NCI-H187 (cell line): Measurements from ENCODE around the gene UMAD1.
A peak's percentile ranks its signal among the peaks of the same experiment; 100 is the strongest.

Experiments
- DNase-seq, 2 experiments: peaks; one replicate each; lab custom pipeline; 2025; lab: John Stamatoyannopoulos, UW

The UMAD1 gene

DNA sequence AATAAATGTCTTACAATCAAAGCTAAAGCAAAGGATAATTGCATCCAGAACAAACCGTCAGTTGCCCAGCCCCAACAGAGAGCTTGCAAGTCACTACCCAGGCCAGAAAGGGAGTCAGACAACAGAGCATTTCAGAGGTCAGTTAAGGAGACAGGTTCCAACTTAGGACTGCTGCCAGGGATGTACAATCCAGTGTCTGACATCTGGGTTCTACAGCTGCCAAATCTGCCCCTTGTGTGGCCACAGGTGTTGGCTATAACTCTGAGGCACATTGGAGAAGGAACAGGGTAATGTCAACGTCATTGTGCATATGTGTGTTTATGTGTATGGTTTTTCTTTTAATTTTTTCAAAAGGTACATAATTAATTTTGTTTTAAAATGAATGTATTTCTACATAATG, 242.8 kb downstream of the UMAD1 start:
- no peak for DNase-seq

DNA sequence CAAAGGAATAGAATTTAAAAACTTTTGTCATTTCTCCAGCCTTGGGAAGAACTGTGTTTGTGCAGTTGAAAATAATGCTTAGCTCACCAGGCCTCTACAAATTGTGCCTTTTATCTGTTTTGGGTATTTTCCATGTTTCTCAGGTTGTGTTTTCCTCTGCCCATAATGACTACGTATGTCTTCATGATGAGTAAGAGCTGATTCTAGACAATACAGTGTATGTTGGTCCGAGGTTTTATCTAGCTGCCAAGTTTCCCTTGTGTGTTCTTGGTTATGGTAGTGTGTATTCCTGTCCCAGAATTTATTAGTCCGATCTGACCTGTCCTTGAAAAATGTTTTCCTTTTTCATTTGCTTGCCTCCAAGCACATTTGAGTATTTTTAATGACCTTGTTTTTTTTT, 244.3 kb downstream of the UMAD1 start:
- no peak for DNase-seq

DNA sequence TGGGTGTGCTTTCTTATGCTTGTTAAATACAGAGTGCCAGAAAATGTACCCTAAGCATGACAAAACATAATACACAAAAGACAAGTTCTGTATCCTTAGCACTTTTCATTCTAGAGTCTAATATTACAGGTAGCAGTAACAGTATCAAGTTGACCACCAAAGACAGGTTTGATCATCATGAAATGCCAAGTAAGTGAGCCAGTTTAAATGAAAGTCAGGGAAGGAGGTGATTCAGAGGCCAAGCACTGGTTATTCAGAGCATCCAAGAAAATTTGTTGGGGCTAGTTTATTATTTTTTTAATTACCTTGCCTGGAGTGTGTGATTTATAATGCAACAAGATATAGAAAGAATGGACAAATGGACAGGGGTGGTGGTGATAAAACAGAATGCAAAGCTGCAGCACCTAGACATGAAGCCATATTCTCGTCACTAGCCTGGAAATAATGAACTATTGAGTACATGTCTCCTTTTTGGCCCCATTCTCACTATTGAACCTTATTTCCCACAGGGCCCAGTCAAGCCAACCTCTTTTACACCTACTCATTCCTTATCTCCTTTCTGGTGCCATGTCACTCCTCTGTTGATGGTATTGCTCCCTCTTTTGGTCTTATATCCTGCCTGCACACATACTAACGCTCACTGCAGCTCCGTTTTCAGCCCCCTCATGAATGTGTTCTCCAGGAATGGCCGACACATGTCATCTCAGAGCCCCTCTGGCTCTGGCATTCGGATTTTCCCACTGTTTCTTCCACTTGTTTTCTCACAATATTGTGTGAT, 249.4 kb downstream of the UMAD1 start:
- DNase-seq, result no peak

DNA sequence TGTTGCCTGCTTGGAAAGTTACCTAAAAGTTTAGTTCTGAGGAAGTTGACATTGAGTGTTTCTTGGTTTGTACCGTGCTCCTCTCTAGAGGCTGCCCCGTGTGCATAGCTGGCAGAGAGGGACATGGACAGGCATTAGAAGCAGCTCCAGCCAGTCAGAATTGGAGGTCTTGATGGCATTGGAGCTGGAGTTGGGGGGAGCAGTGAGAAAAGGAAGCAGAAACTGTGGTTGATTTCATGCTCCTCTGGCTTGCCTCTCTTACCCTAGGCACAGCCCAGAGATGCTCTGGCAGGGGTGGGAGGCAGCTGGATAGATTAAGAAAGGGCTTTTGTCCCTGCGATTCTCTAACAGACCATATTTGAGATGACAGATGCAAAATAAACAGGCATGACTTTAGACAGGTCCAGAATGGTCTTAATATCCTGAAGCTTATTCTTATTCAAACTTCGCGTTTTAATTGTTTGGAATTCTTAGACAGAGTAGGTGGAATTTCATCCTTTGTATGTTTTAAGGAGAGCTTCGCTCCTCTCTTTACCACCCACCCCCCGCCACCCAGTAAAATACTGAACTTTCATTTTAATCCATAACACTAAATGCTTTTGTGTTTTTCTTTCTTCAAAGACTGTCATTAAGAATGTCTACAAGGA, 254.6 kb downstream of the UMAD1 start:
- no peak for DNase-seq

DNA sequence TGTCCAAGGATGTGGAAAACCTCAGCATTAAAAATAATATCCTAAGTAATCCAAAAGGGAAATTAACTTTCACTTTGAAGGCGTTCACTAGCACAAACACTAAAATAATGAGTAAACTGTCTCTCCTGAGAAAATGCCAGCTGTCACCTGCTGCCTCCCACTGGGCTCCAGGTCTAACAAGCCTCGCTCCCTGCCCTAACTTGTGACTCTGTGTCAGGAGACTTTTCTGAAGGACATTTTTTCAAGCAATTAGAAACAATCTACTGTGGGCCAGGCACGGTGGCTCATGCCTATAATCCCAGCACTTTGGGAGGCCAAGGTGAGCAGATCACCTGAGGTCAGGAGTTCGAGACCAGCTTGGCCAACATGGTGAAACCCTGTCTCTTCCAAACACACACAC, 255.2 kb downstream of the UMAD1 start:
- DNase-seq, result peak in 1 of 2 experiments; percentile 13

DNA sequence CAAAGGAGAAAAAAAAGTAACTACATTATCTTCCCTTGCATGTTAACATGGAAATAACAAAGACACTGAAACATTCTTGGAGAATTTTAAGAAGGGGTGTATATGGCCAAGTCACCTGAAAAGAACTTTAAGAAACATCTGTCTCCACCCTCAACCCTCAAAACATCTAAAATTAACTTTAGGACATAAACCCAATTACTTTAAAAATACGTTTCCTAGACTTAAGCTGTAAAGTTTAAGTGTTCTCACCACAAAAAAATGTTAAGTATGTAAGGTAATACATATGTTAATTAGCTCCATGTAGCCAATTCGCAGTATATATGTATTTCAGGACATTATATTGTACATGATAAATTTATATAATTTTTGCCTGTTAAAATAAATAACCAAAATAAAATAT, 257.0 kb downstream of the UMAD1 start:
- no peak for DNase-seq

DNA sequence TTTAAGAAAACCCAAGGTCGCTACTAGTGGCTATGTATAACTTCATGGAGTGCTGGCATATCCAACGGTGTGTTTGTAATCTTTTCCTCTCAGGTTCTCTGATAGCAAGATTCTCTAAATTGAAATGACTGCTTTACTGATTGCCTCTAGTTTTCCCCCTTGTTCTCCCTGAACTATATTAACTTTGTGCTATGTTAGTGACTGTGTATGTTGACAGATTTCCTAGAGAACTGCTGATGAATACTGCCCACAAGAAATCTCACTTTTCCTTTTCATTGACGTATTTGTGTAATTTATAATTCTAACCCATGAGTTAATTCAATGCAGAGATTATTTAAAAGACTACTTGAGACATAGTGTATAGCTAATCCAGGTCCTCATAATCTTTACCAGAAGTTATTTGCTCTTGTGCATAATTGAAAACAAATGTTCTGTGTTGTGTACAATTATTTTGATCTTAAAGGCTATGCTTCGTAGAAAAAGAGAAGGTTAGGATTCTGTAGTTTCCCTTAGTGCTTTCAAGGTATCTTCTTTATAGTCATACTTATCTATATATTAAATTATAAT, 257.5 kb downstream of the UMAD1 start:
- DNase-seq, result no peak

DNA sequence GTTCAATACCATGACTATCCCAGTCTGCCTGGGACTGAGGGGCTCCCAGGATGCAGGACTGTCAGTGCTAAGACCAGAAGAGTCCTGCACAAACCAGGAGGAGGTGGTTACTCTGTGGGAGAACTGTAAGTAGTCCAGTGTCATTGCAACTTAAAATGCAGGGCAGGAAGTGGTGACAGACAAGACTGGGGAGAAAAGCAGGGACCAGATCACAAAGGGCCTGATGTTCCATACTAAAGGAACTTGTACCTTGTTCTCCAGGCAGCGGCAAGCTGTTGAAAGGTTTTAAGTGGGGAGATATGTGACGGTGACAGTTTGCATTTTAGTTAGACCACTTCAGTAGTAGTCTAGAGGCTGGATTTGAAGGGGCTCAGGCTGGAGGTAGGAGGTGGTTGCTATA, 262.3 kb downstream of the UMAD1 start:
- no peak for DNase-seq

DNA sequence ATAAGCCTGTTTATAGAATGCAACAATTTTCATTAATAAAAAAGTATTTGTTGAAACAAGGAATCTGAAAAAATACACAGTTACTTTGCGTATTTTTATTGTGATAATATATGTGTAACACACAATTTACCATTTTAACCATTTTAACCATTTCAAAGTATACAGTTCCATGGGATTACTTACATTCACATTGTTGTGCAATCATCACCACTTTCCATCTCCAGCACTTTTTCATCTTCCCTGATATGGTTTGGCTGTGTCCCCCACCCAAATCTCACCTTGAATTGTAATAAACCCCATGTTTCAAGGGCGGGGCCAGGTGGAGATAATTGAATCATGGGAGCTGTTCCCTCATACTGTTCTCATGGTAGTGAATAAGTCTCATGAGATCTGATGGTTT, 266.8 kb downstream of the UMAD1 start:
- no peak for DNase-seq

DNA sequence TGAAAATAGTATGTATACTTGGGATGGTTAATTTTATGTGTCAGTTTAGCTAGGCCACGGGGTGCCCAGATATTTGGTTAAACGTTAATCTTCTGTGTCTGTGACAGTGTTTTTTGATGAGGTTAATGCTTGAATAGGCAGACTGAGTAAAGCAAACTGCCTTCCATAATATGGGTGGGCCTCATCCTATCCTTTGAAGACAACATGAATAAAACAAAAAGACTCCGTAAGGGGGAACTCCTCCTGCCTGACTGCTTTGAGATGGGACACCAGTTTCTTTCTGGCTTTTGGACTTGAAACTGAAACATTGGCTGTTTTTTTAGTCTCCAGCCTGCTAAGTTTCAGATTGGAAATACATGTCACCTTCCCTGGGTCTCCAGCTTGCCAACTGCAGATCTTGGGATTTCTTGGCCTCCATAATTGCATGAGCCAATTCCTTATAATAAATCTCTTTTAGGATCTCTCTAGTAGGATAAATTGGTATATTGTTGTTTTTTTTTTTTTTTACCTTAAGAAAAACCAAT, 268.1 kb downstream of the UMAD1 start:
- DNase-seq, result no peak

DNA sequence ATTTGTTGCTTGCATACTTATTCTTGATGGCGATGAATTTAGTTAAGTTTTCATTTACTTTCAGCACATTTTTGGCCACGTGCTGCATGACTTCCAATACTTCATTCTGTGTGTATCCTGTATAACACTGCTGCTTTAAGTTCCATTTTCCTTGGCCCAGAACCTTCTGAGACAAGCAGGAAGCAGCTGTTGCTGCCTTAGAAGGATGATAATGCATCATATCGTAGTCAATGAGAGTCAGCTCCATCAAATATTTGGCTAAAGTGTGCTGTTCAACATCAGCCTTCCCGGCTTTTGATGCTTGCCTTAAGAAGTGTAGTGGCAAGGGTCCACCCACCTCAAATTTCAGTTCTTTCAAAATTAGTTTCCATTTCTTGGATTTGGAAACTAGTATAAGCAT, 268.8 kb downstream of the UMAD1 start:
- no peak for DNase-seq

DNA sequence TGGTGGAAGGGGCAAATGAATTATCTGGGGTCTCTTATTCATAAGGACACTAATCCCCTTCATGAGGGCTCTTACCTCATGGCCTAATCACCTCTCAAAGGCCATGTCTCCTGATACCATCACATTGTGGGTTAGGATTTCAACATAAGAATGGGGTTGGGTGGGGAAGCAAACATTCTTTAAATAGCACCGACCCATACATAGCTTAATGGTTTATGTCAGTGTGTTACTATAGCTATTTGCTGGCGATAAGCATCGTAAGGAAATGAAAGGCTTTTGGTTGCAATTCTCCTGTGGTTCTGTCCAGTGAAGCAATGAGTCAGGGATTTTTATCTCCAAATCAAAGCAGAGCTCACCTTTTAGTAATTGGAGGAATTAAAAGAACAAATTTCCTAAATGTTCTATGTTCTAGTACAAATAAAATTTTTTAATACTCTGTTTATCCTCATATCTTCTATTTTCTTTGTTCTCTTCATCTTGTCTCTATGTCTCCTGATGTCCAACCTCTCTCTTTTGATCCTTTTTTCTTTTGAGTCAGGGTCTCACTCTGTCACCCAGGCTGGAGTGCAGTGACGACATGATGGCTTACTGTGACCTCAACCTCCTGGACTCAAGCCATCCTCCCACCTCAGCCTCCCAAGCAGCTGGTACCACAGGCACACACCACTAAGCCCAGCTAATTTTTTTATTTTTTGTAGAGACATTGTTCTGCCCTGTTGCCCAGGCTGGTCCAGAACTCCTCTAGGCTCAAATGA, 271.0 kb downstream of the UMAD1 start:
- DNase-seq, result no peak

DNA sequence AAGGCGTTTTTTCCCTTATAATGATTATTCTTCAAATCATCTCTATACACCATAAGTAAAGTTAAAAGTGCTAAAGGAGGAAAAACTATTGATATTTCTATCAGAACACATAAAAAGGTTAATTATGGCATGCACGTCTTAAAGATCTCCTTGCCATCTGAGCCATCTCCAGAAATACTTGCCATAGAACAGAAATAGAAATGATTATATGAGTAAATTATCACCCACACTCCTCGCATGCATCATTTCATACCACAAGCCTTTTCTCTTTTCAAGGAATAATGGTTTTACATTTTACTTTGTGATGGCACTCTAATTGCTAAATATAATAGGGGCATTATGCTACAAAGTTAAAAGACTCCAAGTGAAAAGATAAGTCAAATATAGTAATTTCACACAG, 272.4 kb downstream of the UMAD1 start:
- DNase-seq, result no peak

DNA sequence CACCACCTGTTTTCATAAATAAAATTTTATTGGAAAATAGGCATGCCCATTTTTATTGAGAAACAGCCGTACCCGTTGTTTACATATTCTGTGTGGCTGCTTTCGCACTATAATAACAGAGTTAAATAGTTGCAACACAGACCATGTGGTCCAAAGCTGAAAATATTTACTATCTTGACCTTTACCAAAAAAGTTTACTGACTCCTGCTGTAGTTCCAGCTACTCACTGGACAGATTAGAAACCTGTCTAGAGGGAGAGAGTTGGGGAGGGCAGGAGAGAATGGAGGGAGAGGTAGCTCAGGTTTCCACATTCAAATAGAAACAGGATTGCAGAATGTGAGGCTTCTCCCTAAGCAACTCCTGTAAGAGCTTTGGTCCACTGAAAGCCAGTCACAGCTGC, 273.0 kb downstream of the UMAD1 start:
- DNase-seq, result no peak

DNA sequence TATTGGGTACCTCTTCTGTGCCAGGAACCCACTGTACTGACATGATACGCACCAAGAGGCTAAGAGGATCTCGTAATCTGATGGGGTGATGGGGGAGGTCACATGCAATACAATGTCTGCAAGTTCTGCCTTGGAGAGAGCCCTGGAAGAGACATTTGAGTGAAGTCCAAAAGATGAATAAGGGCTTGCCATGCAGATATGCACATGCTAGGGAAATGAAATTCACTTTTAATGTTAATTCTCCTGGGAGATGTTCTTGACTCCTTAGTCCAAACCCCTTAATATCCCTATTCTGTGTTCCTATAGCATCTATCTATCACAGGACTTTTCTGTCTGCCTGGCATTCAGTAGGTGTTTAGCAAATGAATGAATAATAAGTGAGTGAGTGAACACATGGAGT, 274.0 kb downstream of the UMAD1 start:
- no peak for DNase-seq

DNA sequence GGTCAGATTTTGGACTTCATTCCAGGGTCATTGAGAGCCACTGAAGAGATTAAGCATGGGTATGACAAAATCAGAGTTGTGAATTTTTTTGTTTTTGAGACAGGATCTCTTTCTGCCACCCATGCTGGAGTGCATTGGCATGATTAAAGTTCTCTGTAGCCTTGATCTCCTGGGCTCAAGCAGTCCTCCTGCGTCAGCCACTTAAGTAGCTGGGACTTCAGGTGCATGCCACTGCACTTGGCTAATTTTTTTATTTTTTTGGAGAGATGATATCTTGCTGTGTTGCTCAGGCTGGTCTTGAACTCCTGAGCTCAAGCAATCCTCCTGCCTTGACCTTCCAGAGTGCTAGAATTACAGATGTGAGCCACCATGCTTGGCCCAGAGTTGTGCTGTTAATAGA, 275.5 kb downstream of the UMAD1 start:
- no peak for DNase-seq

DNA sequence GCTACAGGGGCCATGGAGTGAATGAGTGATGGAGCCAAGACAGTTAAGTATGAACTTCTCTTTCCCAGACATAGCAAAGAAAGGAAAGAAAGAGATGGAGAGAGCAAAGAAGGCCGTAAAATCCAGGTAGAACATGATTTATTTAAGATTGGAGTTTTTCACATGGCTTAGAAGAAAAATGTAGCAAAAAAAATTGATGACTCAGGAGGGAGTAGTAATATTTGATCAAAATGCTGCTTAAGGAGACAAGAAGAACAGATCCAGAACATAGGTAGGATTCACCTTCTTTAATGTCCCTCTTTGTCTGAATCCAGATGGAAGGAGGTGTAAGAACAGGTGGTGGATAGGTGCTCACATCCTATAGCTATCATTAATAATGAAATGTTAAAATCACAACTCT, 277.0 kb downstream of the UMAD1 start:
- DNase-seq, result no peak

DNA sequence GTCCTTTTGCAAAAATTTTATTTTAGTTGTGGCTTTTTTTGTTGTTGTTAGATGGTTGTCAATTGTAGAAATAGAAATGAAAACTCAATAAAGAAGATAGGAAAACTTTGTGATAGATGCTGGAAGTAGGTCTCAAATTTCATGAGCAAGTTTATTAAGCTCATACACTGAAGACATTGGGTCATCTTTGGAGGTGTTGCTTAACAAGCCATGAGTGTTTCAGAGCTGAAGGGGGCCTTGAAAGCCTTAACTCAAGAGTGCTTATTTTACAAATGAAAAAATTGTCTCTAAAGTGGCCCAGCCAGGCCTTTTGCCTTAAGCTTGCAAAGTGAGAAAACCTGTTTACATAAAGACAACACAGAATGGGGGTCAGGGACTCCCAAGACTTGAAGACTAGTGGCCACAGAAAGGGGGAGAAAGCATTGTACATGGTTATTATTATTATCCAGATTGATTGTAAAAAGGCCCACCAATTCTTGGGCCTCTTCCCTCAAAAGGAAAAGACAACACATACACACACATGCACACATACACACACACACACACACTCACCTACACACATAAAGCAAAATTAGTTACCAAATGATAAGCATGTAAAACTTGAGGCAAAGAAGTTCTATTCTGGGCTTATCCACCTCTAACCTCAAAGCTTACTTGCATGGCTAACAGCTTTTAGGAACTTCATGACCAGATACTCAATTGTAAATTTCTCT, 278.3 kb downstream of the UMAD1 start:
- no peak for DNase-seq

DNA sequence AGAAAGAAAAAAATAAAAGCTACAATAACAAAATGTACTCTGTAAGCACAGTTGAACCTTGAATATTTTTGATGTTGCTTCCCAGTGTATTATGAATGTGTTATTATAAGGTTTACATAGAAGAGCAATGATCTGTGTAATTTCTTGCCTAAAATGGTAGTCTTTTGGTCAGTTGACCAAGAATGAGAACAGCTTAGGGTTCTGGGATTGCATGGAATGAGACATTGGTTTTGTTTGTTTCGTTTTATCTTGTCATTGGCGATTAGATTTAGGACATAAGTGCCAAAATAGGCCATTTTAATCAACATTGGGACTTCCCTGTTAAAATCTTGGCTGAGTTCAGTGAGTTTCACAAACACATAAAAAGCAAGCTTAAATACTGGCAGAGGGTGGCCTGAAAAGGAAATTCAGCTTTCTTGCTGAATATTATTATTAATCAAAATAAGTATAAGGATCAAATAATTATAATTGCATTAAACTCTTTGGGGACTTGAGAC, 278.9 kb downstream of the UMAD1 start:
- DNase-seq, result no peak

DNA sequence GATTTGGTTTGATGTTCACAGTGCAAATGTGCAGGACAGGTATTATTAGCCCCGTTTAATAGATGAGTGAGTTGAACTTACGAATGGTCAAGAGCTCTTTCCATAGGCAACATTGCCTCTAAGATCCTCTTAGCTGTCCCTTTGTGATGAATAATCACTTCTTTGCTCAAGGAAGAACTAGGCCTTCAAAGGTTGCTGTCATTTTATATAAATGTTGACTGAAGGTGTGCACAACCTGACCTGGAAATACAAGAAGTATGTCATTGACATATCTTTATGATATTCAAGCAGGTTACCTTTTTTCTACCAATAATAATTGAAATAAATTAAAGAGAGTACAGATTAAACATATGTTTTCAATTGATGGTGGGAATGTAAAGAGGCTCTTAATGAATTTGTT, 279.5 kb downstream of the UMAD1 start:
- DNase-seq, result no peak

DNA sequence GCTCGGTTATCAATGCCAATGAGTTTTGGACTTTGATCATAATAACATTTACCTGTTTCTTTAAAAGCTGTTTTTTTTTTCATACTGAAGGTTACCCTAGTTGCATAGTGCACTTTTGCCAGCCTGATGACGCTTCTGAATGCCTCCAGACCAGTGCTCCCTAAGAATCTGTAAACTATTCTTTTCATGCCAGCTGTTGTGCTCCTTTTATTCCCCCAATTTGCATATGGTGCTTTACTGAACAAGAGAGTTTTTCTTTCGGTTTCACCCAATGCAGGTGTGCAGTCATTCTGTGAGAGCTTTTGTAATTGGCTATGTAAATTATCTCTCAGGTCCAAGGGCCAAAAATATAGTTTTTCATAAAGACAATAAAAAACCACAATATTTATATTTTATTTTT, 279.9 kb downstream of the UMAD1 start:
- no peak for DNase-seq

DNA sequence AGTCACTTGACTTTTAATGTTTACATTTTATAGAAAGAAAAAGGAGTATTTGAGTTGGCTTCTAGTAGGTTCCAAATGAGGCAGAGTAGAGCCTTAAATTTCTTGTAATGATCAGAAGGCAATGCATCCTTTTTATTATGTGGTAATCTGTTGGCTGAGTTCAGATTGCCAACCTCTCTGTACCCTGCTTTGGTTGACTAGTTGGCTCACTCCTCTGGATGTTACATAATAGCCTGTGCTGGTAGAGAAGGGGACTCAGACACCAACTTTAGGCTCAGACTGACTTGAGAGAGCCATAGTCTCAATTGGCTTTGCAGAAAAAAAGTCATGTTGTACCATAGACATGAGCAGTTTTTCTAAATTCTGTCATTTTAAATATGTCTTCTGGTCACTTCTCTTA, 281.3 kb downstream of the UMAD1 start:
- DNase-seq, result no peak
